Stimulated activated CD8-positive, alpha-beta memory T cell treated with anti-CD3 and anti-CD28 coated beads, Interleukin-2, amount 100 ng/mL, for 48 hours (primary cell): Measurements from ENCODE around the gene TUBA8.
"Not testable (repeated sequence)": the region's sequence is repeated elsewhere in the genome, so short reads cannot be mapped to it uniquely, and the experiment has no call there.

ENCODE experiments used
- DNase-seq, 2 donors: peaks; one replicate each; pipeline ENCODE4 v3.0.0-alpha.2; 2020; ENCODE audit warnings: low read depth in 2 of 2

Gene TUBA8

DNA sequence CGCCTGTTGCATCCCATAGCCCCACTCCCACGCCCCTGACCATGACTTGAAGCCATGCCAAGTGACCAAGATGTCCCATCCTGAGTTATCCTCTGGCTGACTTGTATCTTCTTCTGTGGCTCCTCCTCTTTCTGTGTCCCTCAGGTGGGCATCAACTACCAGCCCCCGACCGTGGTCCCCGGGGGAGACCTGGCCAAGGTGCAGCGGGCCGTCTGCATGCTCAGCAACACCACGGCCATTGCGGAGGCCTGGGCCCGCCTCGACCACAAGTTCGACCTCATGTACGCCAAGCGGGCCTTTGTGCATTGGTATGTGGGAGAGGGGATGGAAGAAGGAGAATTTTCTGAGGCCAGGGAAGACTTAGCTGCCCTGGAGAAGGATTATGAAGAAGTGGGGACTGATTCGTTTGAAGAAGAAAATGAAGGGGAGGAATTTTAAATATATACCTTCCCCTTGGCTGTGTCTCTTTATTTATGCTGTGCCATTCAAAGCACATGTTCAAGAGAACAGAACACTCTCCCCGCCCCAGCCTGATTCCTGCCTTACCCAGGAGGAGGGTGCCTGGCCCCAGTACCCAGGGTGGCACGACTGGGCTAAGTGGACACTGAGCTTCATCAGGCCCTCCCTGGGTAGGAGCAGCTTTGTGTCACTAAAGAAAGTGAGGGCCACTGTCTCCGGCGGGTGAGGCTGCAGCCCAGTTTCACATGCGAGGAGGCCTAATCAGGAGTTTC, 20.3 kb downstream of the TUBA8 start:
- DNase-seq: no peak

DNA sequence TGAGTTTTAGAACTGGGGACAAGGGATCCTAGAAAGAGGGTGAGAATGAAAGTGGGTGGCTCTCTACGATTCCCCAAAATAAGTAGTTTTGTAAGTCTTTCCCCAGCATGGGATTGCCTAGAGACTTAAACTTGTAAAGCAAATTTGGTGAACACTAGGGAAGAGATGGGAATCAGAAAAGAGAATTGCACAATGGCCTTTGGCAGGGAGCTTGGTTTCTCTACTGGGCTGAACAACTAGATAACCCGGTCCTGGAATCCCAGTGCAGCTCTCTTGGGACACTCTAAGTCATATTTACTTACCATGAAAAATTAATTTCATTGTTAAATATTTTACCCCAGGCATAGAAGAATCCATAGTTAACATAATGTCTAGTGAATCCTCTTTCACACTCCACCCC, 22.8 kb downstream of the TUBA8 start:
- DNase-seq: no peak

- DNase-seq: no peak
Observed at GRCh38 chr22:18136563-18137320, 26.1 kb downstream of the TUBA8 start.

GRCh38 chr22:18141004-18141403, 30.4 kb downstream of the TUBA8 start:
- not testable (repeated sequence) for DNase-seq

- DNase-seq: no peak
Observed at GRCh38 chr22:18144105-18144504, 33.5 kb downstream of the TUBA8 start.

- no peak for DNase-seq
Observed at GRCh38 chr22:18145676-18146388, 35.2 kb downstream of the TUBA8 start.

DNA sequence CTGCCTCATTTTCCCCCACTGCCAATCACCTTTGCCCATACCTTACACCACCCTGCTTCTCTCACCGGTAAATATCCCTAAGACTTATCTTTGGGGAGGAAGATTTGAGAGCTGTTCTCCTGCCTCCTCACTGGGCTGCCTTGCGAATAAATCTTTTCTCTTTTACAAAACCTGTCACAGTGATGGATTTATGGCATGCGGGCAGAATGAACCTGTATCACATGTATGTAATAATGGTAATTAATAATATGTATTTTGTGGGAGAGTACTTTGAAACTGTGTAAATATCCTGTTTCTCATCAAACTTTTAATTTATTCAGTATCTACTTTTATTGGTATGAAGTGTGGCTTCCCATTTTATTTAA, 35.8 kb downstream of the TUBA8 start:
- no peak for DNase-seq

DNA sequence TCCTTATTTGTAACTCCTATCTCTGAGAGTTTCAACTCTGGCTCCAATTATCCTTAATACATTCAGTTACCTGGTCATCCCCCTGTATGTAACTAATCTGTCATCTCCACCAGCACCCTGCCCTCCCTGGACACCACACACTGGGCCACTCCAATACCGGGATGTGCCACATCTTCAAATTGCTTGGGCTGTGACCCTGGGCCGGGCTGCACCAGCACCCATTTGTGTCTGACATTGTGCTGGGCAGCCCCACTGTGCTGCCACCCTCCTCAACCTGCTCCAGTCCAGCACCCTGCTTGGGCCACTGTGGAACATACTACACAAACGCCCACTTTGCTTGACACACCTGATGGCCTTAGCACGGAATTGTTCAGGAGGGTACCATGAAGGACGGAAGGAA, 37.2 kb downstream of the TUBA8 start:
- DNase-seq: no peak

DNA sequence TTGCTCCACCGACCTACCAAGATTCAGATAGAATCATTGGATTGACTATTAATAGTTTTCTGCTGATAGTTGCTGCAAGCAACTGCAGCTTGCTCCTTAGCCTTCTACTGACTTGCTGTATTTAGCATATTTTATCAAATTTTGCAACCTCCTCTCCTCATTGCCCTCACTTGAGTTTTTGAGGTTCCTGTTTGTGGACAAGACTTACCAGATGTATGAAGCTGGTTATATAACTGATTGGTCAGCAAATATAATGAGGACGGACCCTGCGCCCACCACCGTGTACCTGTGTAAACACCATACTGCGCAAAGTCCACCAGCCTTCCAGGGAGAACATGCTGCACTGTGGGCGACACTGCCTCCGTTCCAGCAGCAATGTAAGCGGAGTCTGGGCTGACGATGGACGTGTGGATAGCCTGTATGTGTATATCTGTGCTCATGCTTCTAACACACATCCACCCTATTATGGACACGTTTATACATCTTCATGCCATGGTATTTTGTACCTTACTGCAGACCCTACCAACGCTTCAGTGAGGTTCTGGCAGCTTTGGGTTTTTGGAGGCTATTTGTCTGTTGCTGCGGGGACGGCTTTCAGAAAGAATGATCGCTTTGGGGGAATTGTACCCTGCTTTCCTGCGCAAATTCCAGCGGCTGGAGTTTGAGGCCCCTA, 37.8 kb downstream of the TUBA8 start:
- DNase-seq: no peak

DNA sequence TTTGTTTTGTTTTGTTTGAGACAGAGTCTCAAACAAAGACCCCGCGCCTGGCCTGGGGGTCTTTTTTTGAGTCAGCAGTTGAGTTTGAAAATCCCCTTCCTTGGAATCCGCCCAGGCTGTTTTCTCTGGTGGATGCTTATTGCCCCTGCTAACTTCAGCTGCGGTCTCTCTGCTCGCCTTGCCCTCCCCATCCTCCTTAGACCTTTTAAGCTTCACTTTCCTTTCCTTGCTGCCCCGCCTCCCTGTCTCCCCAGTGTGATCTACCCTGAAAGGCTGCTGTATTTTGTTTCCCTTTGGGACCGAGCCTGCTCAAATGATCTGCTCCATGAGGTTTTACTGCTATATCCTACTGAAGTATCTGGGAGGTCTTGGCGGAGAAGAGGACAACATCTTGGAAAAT, 41.9 kb downstream of the TUBA8 start:
- DNase-seq: no peak

DNA sequence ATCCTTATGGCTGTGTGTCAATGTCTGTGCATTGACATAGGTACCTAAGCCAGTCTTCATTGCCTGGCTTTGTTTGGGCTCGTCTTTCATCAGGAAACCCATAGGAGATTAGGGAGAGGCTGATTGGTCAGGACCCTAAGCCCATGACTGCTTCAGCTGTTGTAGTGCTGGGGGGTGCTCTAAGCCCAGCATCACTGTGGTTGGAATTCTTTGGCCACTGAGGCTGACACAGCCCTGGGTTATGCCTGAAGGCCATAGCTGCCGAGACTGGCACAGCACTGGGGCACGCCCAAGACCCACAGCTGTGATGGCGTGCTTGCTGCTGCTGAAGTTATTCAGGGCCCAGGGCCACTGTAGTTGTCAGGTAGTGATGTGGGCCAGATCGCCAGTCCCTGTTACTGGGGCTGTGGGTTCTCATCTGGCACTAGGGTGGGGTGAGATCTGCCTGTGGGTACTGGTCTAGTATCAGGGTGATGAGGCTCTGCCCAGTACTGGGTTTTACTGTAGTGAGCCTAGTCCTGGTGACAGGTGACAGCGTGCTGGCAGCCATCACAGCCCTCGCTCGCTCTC, 44.3 kb downstream of the TUBA8 start:
- DNase-seq: no peak

DNA sequence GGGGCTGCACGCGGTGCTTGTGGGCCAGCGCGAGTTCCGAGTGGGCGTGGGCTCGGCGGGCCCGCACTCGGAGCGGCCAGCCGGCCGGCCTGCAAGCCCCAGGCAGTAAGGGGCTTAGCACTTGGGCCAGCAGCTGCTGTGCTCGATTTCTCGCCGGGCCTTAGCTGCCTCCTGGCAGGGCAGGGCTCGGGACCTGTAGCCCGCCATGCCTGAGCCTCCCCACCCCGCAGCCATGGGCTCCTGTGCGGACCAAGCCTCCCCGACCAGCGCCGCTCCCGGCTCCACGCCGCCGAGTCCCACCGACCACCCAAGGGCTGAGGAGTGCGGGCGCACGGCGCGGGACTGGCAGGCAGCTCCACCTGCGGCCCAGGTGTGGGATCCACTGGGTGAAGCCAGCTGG, 44.9 kb downstream of the TUBA8 start:
- not testable (repeated sequence) for DNase-seq

GRCh38 chr22:18156878-18157713, 46.5 kb downstream of the TUBA8 start:
- DNase-seq: peak; percentile 39 to 48

DNA sequence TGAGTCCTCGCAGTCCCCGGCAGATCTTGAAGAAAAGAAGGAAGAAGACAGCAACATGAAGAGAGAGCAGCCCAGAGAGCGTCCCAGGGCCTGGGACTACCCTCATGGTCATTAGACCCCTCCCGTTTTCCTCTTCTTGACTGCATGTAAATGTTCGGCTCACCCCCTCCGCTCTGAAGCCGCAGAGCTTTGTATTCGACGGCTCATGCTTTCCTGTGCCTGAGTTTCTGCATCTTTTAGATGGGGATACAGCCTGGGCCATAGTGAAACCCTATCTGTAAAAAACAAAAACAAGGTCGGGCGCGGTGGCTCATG, 47.1 kb downstream of the TUBA8 start:
- DNase-seq: no peak

GRCh38 chr22:18160641-18161040, 50.0 kb downstream of the TUBA8 start:
- DNase-seq: not testable (repeated sequence)

DNA sequence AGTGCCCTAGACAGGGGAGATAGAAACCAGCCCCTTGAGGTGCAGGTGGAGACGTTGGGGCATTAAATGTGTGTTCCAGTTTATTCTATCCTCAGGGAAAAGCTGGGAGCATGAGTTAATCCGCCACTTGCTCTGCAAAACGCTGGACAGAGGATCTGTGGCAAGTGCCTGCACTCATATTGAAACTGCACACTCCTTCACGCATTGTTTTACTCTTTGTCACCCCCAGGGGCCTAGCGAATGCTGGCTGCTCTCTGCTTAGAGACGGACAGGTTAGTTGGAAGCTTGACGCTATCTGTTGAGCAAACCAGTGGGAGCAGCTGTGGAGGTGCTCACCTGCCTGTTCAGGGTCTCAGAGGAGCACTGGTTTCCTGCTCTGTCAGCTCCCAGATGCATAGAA, 53.2 kb downstream of the TUBA8 start:
- DNase-seq: not testable (repeated sequence)

- DNase-seq: not testable (repeated sequence)
Observed at GRCh38 chr22:18164584-18164983, 54.0 kb downstream of the TUBA8 start.

- DNase-seq: not testable (repeated sequence)
Observed at GRCh38 chr22:18165356-18165755, 54.7 kb downstream of the TUBA8 start.

- not testable (repeated sequence) for DNase-seq
Observed at GRCh38 chr22:18170284-18170683, 59.7 kb downstream of the TUBA8 start.

GRCh38 chr22:18172203-18172602, 61.6 kb downstream of the TUBA8 start:
- not testable (repeated sequence) for DNase-seq

GRCh38 chr22:18172776-18173175, 62.2 kb downstream of the TUBA8 start:
- DNase-seq: not testable (repeated sequence)
